GM18870 (cell line): ENCODE results near the gene FGF1.

ENCODE experiments used
- ATAC-seq: cut with Tn5 transposase; IDR thresholded peaks from one replicate; pipeline ENCODE4 v1.9.1; 2021; ENCODE audit warnings: moderate library complexity; ENCODE audit not compliant: unreplicated experiment

Gene FGF1

DNA sequence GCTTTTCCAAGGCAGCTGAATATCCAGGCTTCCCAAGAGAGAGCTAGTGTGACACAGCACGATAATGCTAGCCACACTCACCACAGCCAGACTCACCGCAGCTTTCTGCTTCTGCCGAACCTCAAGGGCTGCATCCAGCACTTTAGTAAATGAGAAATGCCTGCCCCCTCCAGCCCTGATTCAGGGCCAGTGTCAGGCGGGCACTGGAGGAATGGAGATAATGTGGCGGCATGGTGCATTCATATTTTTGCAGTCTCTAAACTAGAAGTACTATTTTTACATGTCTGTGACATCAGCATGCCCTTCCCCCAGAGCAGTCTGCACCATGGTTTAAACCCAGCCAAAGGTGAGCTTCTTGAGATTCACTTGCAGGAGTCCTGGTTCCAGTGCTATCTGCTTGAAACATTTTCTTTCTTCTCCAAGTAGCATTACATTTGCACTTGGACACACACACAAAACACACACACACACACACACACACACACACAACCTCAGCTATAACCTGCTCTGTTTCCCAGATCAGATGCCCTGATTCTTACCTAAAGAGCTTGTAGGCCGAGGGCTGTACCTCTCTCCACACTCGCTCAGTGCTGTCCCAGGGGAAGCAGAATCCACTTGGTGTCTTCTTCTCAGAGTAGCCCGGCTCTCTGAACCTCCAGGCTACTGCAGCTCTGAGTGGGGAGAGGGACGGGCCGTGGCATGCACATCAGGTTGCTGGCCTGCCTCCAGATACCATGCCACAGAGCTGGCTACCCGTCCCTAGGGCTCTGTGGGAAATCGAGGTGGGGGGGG lies at the start of gene FGF1:
FGF1 (minus strand) TSS at position 673 of the 792 bp plus-strand sequence. CDS start 71,963 bp downstream, outside the sequence.
- no peak for ATAC-seq

DNA sequence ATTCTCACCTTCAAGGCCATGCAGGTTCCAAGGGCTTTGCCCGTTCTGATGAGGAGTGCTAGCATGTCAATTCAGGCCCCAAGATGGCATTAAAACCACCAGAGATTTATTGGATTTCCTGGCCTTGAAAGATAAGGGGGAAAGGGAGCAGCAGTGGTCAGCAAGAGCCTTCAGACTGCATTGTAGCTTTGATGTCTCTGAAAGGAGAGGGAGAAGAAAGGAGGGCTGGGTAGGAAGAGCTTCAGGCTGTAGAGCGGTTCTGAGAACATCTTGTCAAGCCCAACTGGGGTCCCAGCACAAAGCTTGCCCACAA lies 41.8 kb upstream of the FGF1 start:
- no peak for ATAC-seq

DNA sequence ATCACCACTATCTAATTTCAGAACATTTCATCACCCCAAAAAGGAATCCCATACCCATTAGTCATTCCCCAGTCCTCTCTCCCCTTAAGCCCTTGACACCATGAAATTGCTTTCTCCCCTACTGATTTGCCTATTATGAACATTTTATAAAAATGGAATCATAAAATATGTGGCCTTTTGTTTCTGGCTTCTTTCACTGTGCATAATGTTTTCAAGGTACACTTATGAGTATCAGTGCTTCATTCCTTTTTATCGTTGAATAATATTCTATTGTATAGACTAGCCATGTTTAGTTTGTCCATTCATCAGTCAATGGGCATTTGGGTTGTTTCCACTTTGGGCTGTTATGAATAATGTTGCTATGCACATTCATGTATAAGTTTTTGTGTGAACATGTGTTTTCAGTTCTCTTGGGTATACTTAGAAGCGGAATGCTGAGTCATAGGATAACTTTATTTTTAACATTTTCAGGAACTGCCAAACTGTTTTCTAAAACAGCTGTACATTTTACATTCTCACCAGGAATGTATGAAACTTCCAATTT lies 40.4 kb upstream of the FGF1 start:
- ATAC-seq: peak; percentile 65

DNA sequence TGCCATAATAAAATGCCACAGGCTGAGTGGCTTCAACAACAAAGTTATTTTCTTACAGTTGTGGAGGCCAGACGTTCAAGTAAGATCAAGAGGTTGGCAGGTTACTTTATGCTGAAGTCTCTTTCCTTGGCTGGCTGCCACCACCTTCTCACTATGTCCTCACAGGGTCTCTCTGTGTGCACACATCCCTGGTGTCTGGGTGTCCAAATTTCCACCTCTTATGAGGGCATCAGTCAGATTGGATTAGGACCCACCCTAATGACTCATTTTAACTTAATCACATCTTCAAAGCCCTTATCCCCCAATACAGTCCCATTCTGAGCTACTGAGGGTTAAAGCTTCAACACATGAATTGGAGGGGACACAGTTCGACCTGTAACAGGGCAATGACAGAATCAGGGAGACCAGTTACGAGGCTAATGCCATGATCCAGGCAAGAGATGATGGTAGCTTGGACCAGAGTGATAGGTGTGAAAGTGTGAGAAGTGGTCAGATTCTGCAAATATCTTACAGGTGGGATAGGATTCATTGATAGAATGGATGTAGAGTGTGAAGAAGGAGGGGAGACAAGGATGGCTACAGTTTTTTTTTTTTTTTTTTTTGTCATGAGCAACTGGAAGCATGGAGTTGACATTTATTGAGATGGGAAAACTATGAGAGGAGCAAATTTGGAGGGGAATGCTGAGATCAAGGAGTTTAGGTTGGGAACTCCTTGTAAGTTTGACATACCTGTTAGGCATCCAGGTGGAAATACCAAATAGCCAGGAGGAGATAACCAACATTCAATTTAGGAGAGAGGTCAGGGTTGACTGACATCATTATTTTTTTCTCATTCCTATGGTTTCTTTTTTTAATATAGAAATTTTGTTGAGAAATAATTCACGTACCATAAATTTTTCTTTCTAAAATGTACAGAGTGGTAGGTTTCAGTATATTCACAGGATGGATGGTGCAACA lies 39.6 kb upstream of the FGF1 start:
- ATAC-seq: no peak

DNA sequence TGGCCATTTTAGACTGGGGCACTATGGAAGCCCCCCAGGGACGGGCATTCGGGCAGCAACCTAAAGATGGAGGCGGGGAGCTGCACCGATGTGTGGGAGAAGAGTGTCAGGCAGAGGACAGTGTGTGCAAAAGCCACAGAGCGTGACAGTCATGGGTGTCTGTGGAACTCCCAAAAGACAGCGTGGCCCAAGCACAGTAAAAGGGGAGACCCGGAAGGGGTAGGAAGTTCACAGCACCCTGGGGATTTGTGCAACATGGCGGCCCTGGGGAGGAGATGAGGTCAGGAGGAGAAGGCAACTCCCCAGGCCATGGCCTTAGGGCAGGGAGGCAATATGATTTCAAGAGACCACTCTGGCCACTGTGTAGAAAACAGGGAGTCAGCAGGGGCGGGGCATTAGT lies 38.9 kb upstream of the FGF1 start:
- no peak for ATAC-seq

DNA sequence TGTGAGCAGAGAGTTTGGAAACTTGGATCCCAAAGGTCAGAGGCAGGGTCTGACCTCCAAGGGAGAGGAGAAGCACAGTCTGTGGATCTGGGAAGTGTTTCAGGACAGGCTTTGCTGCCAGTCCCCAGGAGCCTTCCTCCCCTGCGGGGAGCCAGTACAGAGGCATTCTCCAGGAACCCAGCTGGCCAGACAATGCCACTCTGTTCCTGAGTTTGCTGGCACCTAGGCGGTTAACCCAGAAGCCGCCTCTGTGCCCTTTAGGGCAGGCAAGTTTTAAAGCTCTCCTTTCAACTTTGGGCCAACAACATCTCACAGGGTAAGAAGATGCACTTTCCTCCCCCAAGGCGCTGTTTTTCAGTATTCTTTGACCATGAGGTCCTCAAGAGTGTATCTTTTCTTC lies 37.0 kb upstream of the FGF1 start:
- no peak for ATAC-seq

DNA sequence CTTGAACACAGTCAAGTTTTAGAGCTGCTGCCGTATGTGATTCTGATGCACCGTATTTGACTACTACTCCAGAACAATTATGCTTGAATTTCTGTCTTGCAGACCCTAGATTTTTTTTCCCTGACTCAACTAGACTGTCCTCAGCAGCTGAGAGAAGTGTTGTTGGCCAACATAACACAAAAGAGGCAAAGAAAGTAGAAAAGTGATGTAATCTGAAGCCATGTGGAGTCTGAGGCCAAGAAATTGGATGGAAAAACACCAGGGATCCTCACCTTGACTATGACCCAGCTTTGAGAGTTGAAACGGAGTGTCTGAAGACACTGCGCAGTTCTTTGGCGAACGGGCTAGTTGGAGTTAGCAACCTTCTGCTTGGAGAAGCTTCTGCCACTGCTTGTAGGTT lies 36.3 kb upstream of the FGF1 start:
- ATAC-seq: no peak

DNA sequence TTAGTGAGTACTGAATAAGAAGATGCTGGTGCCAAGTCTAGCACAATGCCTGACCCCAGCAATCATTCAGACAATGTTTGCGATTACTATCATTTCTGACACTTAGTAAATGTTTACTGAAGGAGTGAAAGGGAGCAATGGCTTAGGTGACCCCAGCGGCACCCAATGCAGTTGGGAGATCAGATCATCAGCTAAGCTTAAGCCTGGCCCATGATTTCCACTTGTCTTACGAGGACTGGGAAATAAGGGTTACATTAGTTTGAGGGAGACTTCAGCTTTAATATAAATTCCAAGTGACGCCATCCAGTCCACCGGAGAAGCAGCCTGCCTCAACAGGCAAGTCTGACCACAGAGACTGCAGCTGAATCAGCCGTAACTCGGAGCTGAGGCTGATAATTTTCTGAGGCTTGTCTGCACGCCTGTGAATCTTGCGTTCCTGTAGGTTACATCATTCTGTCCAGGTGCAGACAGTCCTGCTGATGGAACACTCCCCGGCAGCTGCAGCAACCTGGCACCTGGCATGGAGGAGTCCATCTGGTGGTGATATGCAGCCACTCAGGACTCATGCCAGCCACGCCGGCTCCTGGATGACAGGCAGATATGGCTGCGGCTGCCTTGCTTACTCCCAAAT lies 34.9 kb upstream of the FGF1 start:
- ATAC-seq: no peak

DNA sequence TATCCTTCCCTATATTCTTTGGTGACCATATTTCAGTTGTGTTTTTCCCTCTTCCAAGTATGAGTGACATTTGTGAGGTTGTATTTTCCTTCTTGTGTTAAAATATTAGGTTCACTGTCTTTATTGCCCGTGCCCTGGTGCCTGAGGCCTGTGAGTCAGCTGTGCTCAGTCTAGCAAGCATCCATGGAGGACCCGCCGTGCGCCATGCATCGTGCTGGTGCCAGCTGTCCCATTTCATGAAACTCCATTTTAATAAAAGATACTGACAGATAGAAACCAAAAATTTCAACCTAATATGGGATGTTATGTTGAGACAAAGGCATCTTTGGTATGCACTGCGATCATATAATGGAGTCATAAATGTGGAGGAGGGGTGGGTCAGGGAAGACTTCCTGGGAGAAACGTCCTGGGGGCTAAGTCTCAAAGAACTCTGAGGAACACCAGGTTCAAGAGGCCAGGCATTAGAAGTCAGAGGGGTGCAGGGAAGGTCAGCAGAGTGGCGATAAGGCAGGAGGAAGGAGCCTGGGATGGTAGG lies 34.0 kb upstream of the FGF1 start:
- no peak for ATAC-seq

DNA sequence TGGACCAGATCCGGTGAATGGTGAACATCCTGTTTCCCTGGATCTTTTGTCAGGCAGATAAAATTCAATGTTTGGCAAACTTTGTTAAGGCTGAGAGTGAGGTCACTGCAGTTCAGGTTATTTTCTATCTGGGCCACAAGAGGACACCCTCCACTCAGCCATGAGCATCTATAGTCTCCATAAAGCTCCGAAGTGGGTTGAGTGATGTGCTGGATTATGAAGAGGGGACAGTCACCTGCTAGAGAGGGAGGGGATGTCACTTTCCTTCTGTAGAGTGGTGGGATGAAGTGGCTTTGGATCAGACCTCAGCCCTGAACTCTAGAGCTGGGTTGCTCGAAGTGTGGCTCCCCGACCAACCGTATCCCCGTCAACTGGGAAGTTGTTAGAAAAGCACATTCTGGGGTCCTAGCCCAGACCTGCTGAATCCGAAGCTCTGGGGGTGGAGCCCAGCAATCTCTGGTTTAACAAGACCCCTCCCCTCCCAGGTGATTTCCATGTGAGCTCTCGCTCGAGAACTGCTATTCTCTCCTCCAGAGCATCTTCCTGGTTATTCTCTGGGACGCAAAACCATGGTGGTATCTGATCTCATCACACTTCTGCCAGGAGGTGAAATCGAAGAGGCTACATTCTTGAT lies 31.8 kb upstream of the FGF1 start:
- no peak for ATAC-seq

DNA sequence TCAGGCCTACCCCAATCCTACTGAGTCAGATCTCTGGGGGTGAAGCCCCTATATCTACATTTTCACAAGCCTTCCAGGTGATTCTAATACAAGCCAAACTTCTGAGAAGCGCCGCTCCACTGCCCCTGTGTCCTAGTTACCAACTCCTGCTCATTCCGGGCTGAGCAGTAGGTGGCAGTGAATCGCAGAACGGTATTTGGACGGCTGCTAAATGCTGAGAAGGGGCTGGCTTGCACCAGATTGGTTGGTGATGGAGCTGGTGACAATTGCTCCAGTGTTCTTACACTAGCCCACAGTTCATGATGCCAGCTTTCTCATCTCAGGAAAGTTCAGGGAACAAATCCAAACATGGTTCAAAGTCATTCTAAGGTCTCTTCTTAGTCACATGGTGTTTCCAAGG lies 31.1 kb upstream of the FGF1 start:
- ATAC-seq: peak; percentile 45

DNA sequence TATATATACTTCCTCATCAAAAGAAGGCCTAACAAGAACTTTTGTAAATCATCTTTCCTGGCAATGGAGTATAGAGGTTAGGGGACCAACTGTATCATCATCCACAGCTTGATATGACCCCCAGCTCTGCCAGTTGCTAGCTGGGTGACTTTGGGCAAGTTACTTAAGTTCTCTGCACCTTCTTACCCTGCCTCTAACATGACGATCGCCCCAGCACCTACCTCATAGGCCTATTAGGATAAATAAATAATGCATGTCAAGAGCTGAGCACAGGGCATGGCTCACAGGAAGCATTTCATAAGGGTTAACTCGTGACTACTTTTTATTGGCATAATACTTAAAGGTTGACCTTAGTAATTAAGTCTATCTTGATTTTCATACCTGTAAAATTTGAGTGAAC lies 29.4 kb upstream of the FGF1 start:
- ATAC-seq: no peak

DNA sequence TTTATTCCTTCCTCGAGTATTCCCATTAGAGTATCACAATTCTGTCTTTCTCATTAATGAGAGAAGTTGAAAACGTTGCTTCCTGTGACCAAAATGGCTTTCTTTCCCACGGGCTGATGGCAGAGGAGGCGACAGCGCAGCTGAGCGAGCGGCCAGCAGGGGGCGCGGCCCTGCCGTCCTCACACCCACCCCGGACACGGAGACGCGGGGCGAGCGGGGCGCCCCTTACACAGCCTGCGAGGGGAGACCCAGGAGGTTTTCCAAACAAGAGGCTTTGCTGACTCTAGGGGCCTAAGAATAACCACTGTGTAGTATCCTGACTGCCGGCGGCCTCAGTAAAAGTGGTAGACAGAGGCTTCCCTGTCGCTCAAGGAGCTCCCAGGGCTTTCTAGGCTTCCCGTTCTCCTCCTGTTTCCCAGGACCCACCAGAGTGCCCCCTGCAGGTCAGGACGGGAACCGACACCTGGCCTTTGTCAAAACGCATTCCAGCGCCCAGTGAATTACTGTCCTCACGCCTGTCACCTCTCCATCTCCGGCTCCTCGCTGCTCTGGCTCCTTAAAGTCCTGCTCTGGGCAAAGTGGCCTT lies 27.3 kb upstream of the FGF1 start:
- ATAC-seq: peak; percentile 92

DNA sequence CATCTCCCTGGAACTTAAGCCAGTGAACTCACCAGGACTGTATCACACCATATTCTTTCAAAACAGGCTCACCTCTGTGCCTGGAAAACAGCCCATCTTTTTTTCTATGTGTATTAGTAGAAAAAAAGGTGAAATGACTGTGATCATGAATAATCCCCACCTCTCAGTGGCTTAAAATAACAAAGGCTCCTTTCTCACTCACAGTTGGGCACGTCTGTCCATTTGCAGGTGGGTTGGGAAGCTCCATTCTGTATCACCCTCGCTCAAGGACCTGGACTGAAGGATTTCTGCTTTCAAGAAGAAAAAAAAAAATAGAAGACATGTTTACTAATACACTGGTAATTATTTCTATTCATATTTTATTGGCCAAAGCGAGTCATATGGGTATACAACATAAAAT lies 17.3 kb upstream of the FGF1 start:
- ATAC-seq: no peak

DNA sequence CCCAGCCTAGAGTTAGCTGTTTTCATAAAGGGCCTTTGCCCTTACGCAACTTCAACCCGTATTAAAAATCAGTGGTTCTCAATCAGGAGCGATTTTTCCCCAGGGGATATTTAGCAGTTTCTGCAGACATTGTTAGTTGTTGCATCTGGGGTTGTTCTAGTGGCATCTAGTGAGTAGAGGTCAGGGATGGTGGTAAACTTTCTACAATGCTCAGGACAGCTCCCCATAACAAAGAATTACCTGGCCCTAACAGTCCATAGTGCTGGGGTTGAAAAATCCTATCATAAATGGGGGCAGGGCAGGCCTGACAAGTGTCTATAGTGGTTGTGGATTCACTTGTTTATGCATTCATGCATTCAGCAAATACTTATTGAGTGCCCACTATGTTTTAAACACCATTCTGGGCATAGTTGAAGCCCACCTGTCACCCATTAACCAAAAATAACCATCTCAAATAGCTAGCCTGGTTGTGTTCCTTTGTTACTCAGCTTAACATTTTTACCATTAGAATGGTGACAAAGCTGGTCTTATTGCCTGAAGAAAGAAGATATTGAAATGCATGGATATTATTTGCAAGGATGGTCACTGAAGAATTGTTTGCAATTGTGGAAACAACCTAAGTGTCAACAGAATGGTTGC lies 15.9 kb upstream of the FGF1 start:
- ATAC-seq: no peak

DNA sequence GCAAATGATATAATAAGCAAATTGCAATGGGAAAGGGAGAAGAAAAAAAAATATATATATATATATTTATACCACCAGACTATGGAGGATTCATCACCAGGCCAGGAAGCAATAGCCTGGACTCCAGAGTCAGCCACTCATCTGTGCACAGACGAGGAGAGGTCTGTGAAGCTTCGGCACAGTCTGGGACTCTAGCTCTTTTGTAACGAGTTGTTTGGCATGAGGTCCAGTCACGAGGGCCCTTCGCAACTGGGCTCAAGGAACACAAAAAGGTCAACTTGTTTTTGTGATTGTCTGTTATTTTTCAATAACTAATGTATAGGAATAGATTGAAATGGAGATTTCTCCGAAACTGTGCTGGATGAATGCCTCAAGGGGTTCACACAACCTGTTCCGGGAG lies 14.7 kb upstream of the FGF1 start:
- ATAC-seq: no peak

DNA sequence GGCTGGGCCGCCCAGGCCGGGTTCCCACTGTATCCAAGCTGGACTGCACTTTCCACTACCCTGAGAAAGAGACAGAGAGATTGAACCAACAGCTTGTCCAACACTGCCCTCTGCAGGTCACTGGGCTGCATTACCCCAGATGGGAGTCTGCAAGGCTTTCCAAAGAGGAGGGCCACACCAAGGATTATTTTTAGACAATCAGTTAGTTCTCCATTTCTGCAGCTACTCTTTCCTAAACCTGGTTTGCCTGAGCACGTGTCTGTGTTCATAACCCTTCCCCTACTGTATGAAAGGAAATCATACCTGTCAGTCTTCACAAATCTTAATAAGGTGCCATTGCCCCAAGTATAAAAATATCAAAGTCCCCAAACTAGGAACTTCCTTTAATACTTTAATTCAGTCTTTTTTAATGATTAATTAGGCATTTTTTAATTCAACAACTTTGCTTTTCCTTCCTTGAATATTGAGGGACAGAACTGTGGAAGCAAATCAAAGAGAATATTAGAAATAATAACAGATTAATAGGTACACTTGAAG lies 13.4 kb upstream of the FGF1 start:
- ATAC-seq: peak; percentile 61

DNA sequence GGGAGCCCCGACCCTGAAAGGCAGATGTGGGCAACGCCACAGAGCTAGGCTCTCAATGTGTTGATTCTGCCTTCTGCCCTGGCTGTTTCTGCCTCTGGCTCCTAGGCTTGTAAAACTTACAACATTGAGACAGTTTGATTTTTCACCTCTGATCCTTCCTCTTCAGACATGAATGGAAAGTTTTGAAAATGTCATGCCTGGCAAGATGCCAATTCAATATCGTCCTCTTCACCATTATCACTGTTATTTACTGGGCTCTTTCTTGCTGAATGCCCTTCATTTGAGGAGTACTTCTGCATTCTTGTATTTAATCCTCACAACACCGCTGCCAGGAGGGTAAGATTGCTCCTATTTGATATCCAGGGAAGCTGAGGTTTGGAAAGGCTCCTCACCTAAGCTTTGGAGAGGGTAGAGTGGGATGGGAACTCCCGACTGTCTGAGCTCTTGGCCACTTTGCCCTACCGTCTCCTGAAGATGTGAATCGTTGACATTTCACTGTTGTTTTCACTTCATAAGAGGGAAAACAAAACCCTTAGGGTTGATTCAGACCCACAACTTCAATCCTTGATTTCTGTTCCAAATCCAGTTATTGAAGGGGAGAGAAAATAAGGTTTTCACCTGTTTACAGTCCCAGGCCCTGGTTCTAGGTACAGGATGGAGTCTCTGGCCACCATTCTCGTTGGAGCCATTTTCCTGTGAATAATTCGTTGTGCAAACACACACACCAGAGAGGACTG lies 12.7 kb upstream of the FGF1 start:
- no peak for ATAC-seq
